Keratinocyte (primary cell): Measurements from ENCODE around the gene NOP14. TPM values are rescaled to one million over a fixed set of nuclear protein-coding genes. Genes with fewer than 3 reads are reported as not detected.
A peak's percentile ranks its signal among the peaks of the same experiment; 100 is the strongest.

Experiments used
- DNase-seq: peaks from one replicate; pipeline ENCODE4 v3.0.0-alpha.2; 2011; ENCODE audit warnings: low read depth, missing footprints, low spot score
- FAIRE-seq: peaks from 2 replicates; lab custom pipeline; 2011; peaks lifted over from hg19 to GRCh38; lab: Jason Lieb, UNC
- H2AFZ ChIP-seq: 2 replicates; pipeline ENCODE4 v1.6.0; 2012; ENCODE audit warnings: low read length, control low read depth, inconsistent platforms; ENCODE audit not compliant: control insufficient read depth
- H3K27ac ChIP-seq: 2 replicates; pipeline ENCODE4 v1.5.1; 2011; ENCODE audit warnings: low read length; ENCODE audit not compliant: control insufficient read depth, insufficient read depth
- H3K27me3 ChIP-seq: 3 replicates; pipeline ENCODE4 v1.6.0; 2011; ENCODE audit warnings: low read length; ENCODE audit not compliant: control insufficient read depth, insufficient read depth; ENCODE audit errors: extremely low read depth
- H3K36me3 ChIP-seq, 2 experiments: 2 replicates in 1 of 2; 3 replicates in 1 of 2; pipeline ENCODE4 v1.5.1; 2011; ENCODE audit warnings: low read length in 2 of 2, mild to moderate bottlenecking in 1 of 2; ENCODE audit not compliant: control insufficient read depth in 2 of 2, insufficient read depth in 2 of 2; ENCODE audit errors: extremely low read depth in 1 of 2
- H3K4me1 ChIP-seq: 3 replicates; pipeline ENCODE4 v1.5.1; 2011; ENCODE audit warnings: low read length; ENCODE audit not compliant: control insufficient read depth, insufficient read depth; ENCODE audit errors: extremely low read depth
- H3K4me2 ChIP-seq: 3 replicates; pipeline ENCODE4 v1.6.0; 2011; ENCODE audit warnings: low read depth, low read length; ENCODE audit not compliant: control insufficient read depth, insufficient read depth; ENCODE audit errors: extremely low read depth
- H3K4me3 ChIP-seq, 3 experiments: fragments of 200-600 bp in 1 of 3; sonication (generic) in 1 of 3; 2 replicates in 2 of 3; 3 replicates in 1 of 3; pipeline ENCODE4 v1.5.1; 2011 to 2016; ENCODE audit warnings: low read length in 3 of 3, mild to moderate bottlenecking in 3 of 3, control low read depth in 2 of 3, inconsistent platforms in 1 of 3, low read depth in 1 of 3, mixed read lengths in 1 of 3, mixed run types in 1 of 3, moderate library complexity in 1 of 3; ENCODE audit not compliant: control insufficient read depth in 2 of 3, insufficient read depth in 2 of 3; ENCODE audit errors: extremely low read depth in 1 of 3
- H3K79me2 ChIP-seq: 2 replicates; pipeline ENCODE4 v1.6.0; 2012; ENCODE audit warnings: low read length; ENCODE audit not compliant: control insufficient read depth, insufficient read depth
- H3K9ac ChIP-seq: 3 replicates; pipeline ENCODE4 v1.6.0; 2011; ENCODE audit warnings: low read length; ENCODE audit not compliant: control insufficient read depth, insufficient read depth; ENCODE audit errors: extremely low read depth
- H3K9me1 ChIP-seq: 3 replicates; pipeline ENCODE4 v1.6.0; 2011; ENCODE audit warnings: low read length; ENCODE audit not compliant: control insufficient read depth, insufficient read depth; ENCODE audit errors: extremely low read depth
- H3K9me3 ChIP-seq: 2 replicates; pipeline ENCODE4 v1.5.1; 2012; ENCODE audit warnings: low read depth, low read length; ENCODE audit not compliant: control insufficient read depth
- H4K20me1 ChIP-seq: 3 replicates; pipeline ENCODE4 v1.6.0; 2011; ENCODE audit warnings: low read length; ENCODE audit not compliant: control insufficient read depth, insufficient read depth; ENCODE audit errors: extremely low read depth
- CTCF ChIP-seq, 3 experiments: IDR thresholded peaks in 1 of 3; conservative IDR thresholded peaks in 1 of 3; optimal IDR thresholded peaks in 1 of 3; 2 replicates in 2 of 3; 3 replicates in 1 of 3; pipeline versions ENCODE3 to v1.5.1; 2011; ENCODE audit warnings: low read length in 3 of 3, mild to moderate bottlenecking in 3 of 3, moderate library complexity in 2 of 3, control low read depth in 1 of 3, inconsistent platforms in 1 of 3; ENCODE audit not compliant: insufficient read depth in 2 of 3; ENCODE audit errors: extremely low read depth in 1 of 3
- EZH2 ChIP-seq: IDR thresholded peaks from one replicate; pipeline ENCODE4 v1.6.1; 2012; ENCODE audit warnings: inconsistent platforms, mild to moderate bottlenecking, low read length, moderate library complexity
- dilution Hi-C: fragments of 300-500 bp; cut with MboI; formaldehyde crosslinking; loops from one replicate; pipeline ENCODE4 v1.7.0; 2020; ENCODE audit warnings: low sequenced_read_pairs; ENCODE audit not compliant: extremely low pct_ligation_motif_present
- polyA plus RNA-seq, 5 experiments: library from polyadenylated mRNA; depleted of rRNA in 3 of 5; stranded (reverse) in 3 of 5; stranded (forward) in 1 of 5; unstranded in 1 of 5; fragments of >200 nt; gene quantifications; 1 replicate in 1 of 5; 2 replicates in 3 of 5; 3 replicates in 1 of 5; pipeline versions ENCODE4 v1.2.1 to v1.2.3, GENCODE V29; 2011 to 2012; ENCODE audit warnings: missing spikeins in 2 of 5, low read depth in 1 of 5, low replicate concordance in 1 of 5

NOP14 gene
- polyA plus RNA-seq, 1 donor (not counting 4 experiments of a cell fraction or from before 2014, with no cell fraction given) = 21.8 TPM

GRCh38 chr4:2937146-2937857, 25.9 kb downstream of the NOP14 start:
- H3K27ac ChIP-seq = peak overlapping the region; percentile 98
- H3K36me3 ChIP-seq = peaks cover 25 to 55% of the 10 kb centered on the region in 2 experiments
- dilution Hi-C loops = no loop called here
- no peaks in the 10 kb centered on the region for H3K9me3 ChIP-seq
- peak overlapping the region; percentile 87 for H3K4me2 ChIP-seq
- peaks cover 21% of the 10 kb centered on the region for H4K20me1 ChIP-seq
- H2AFZ ChIP-seq = peak overlapping the region; percentile 68
- no peaks in the 10 kb centered on the region for H3K27me3 ChIP-seq
- H3K79me2 ChIP-seq = peaks cover 34% of the 10 kb centered on the region
- FAIRE-seq (peak; percentile 96), DNase-seq (peak; percentile 94)
- peak overlapping the region; percentile 12 to 91 (median 54) for H3K4me3 ChIP-seq
- peak overlapping the region; percentile 100 for H3K9ac ChIP-seq
- no peak for TF ChIP-seq EZH2
- TF ChIP-seq CTCF (optimal IDR thresholded peaks at IDR 0.05 in 1 of 3, IDR thresholded peaks at IDR 0.05 in 1 of 3, conservative IDR thresholded peaks at IDR 0.05 in 1 of 3; ENCODE audit: extremely low read depth in 1 of 3, insufficient read depth in 2 of 3, low read length in 3 of 3) = no peak
- H3K4me1 ChIP-seq = peaks cover 32% of the 10 kb centered on the region
- no peaks in the 10 kb centered on the region for H3K9me1 ChIP-seq

- Histone ChIP-seq H3K27ac (peak overlapping the region; percentile 98), H3K4me1 (peaks cover 32% of the 10 kb centered on the region), H4K20me1 (peaks cover 19% of the 10 kb centered on the region), H3K4me2 (peak overlapping the region; percentile 87), H3K79me2 (peaks cover 40% of the 10 kb centered on the region), H3K9ac (peak overlapping the region; percentile 100), H3K27me3 (no peaks in the 10 kb centered on the region), H3K4me3 (peak overlapping the region; percentile 91 to 97 (median 94)), H3K9me1 (no peaks in the 10 kb centered on the region), H2AFZ (no peak overlapping the region), H3K36me3 (peaks cover 25 to 50% of the 10 kb centered on the region in 2 experiments), H3K9me3 (no peaks in the 10 kb centered on the region)
- FAIRE-seq (no peak), DNase-seq (peak; percentile 74)
- dilution Hi-C loops = no loop called here
- TF ChIP-seq EZH2 (no peak), CTCF (optimal IDR thresholded peaks at IDR 0.05 in 1 of 3, IDR thresholded peaks at IDR 0.05 in 1 of 3, conservative IDR thresholded peaks at IDR 0.05 in 1 of 3; ENCODE audit: extremely low read depth in 1 of 3, insufficient read depth in 2 of 3, low read length in 3 of 3) (no peak)
These were observed 26.4 kb downstream of the NOP14 start for GRCh38 chr4:2936773-2937145.
